SH-SY5Y (cell line): ENCODE data around the gene ABCA13.

ENCODE experiments used
- GATA2 ChIP-seq: IDR thresholded peaks from 2 replicates; pipeline ENCODE4 v1.6.1; 2011; ENCODE audit warnings: mild to moderate bottlenecking, low read depth, low read length
- GATA3 ChIP-seq: IDR thresholded peaks from 2 replicates; pipeline ENCODE4 v1.6.1; 2011; ENCODE audit warnings: low read depth, mild to moderate bottlenecking, low read length, moderate library complexity

GRCh38 chr7:48242846-48243245 lies 71.6 kb downstream of the ABCA13 start:
- no peak for TF ChIP-seq GATA3
- no peak for TF ChIP-seq GATA2
